GM12878 (cell line): ENCODE measurements around the gene PRR35.

Source experiments
- EP300 ChIP-seq, 2 experiments: fragments of 150-350 bp in 1 of 2; IDR thresholded peaks; 2 replicates each; pipeline ENCODE4 v1.6.1; 2011 to 2012; ENCODE audit warnings: low read depth in 2 of 2, low read length in 2 of 2, borderline replicate concordance in 1 of 2, improper control_type of control experiment in 1 of 2, inconsistent platforms in 1 of 2; ENCODE audit not compliant: control insufficient read depth in 1 of 2
- EZH2 ChIP-seq: IDR thresholded peaks from 2 replicates; pipeline ENCODE4 v1.6.1; 2012; ENCODE audit warnings: low read depth, mild to moderate bottlenecking, control low read depth, inconsistent platforms, low read length, borderline replicate concordance; ENCODE audit not compliant: control insufficient read depth
- FOXK2 ChIP-seq: fragments of 450-650 bp; IDR thresholded peaks from 2 replicates; pipeline ENCODE4 v1.6.1; 2017; ENCODE audit warnings: mild to moderate bottlenecking, moderate library complexity
- NFIC ChIP-seq: IDR thresholded peaks from 2 replicates; pipeline ENCODE4 v1.6.1; 2012; ENCODE audit warnings: low read depth, mild to moderate bottlenecking, inconsistent platforms, low read length, moderate library complexity
- TF ChIP-seq, protein P1 (sequence below), 3 experiments: IDR thresholded peaks in 2 of 3; conservative IDR thresholded peaks in 1 of 3; 2 replicates each; pipeline ENCODE4 v1.5.1; 2011; ENCODE audit warnings: low read depth in 3 of 3, low read length in 3 of 3, mild to moderate bottlenecking in 3 of 3, control low read depth in 2 of 3, moderate library complexity in 2 of 3, inconsistent platforms in 1 of 3, mixed read lengths in 1 of 3; ENCODE audit not compliant: control insufficient read depth in 2 of 3, insufficient read depth in 1 of 3; ENCODE audit errors: extremely low read depth in 1 of 3

DNA sequence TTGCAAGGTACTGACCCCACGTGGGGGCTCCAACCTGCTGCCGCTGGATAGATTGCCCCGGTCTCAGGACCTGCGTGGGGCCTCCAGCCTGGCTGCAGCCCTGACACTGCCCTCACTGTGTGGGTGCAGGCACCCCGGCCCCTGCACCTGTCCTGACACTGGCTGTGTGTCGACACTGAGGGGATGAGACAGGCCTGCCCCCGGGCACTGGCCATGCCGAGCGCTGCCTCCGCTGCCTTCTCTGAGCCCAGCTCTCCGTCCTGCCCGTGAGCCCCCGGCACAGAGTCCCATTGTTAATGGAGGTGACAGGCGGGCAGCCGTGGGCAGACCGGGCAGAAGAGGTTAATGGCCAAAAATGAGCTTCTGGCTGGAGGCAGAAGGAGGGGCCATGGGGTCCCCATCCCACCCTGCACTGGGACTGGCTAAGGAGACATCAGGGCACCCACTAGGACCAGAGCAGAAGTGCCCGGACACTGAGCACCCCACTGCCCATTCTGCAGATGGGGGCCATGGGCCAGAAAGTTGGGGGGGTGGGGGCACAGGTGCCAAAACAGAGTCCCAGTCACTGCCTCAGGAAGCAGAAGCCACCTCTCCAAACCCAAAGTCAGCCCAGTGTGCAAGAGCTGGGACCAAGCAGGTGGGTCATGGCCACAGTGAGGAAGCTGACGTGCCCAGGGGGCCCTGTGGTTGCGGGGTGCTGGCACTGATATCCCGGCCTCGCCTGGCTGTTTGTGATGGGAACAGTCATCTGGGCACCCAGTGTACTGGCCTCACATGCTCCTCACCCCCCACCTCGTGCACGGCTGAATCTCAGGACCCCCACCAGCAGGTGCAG, 2.5 kb upstream of the PRR35 start:
- TF ChIP-seq, protein P1, sequence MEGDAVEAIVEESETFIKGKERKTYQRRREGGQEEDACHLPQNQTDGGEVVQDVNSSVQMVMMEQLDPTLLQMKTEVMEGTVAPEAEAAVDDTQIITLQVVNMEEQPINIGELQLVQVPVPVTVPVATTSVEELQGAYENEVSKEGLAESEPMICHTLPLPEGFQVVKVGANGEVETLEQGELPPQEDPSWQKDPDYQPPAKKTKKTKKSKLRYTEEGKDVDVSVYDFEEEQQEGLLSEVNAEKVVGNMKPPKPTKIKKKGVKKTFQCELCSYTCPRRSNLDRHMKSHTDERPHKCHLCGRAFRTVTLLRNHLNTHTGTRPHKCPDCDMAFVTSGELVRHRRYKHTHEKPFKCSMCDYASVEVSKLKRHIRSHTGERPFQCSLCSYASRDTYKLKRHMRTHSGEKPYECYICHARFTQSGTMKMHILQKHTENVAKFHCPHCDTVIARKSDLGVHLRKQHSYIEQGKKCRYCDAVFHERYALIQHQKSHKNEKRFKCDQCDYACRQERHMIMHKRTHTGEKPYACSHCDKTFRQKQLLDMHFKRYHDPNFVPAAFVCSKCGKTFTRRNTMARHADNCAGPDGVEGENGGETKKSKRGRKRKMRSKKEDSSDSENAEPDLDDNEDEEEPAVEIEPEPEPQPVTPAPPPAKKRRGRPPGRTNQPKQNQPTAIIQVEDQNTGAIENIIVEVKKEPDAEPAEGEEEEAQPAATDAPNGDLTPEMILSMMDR (IDR thresholded peaks at IDR 0.05 in 2 of 3, conservative IDR thresholded peaks at IDR 0.05 in 1 of 3; ENCODE audit: control insufficient read depth in 2 of 3, extremely low read depth in 1 of 3, insufficient read depth in 1 of 3, low read depth in 3 of 3, low read length in 3 of 3): no peak
- no peak for TF ChIP-seq EP300 (IDR thresholded peaks at IDR 0.05; ENCODE audit: borderline replicate concordance in 1 of 2, control insufficient read depth in 1 of 2, low read depth in 2 of 2, low read length in 2 of 2)
- no peak for TF ChIP-seq EZH2
- no peak for TF ChIP-seq FOXK2
- no peak for TF ChIP-seq NFIC
